A673 (cell line): Measurements from ENCODE around the gene GATAD2B. TPM values are rescaled to one million over a fixed set of nuclear protein-coding genes. Genes with fewer than 3 reads are reported as not detected.

ENCODE experiments used
- BruUV-seq: library from RNA; stranded (reverse); fragments of 400-500 nt; replicated peaks from 2 replicates; lab custom pipeline; 2021; lab: Mats Ljungman, UMichigan
- CTCF ChIA-PET: fragments of 300-600 bp; sonication (Branson Sonifier 250); formaldehyde crosslinking; loops from one replicate; lab custom pipeline; 2022; ENCODE audit warnings: antibody characterized with exemption; lab: Charles Lee
- POLR2A ChIA-PET: fragments of 300-600 bp; sonication (Branson Sonifier 250); formaldehyde crosslinking; loops from one replicate; lab custom pipeline; 2022; ENCODE audit warnings: antibody characterized with exemption; ENCODE audit not compliant: low non-redundant PET; lab: Charles Lee
- DNase-seq: peaks from one replicate; pipeline ENCODE4 v3.0.0-alpha.2; 2015; ENCODE audit warnings: low spot score
- H3K27ac ChIP-seq: fragments of 200-600 bp; sonication (generic); 2 replicates; pipeline ENCODE4 v1.5.1; 2016; ENCODE audit warnings: mixed run types, low read depth, mild to moderate bottlenecking, mixed read lengths, antibody characterized with exemption, low read length; ENCODE audit not compliant: poor library complexity, severe bottlenecking
- H3K27me3 ChIP-seq: fragments of 200-600 bp; sonication (generic); replicated peaks from 2 replicates; pipeline ENCODE4 v1.6.1; 2017; ENCODE audit warnings: mixed run types, low read depth, mild to moderate bottlenecking, mixed read lengths, antibody characterized with exemption, low read length; ENCODE audit not compliant: insufficient read depth, poor library complexity
- H3K36me3 ChIP-seq: fragments of 200-600 bp; sonication (generic); 2 replicates; pipeline ENCODE4 v1.6.1; 2016; ENCODE audit warnings: mixed run types, mild to moderate bottlenecking, mixed read lengths, antibody characterized with exemption, low read length; ENCODE audit not compliant: insufficient read depth, poor library complexity, severe bottlenecking
- H3K4me1 ChIP-seq: fragments of 200-600 bp; sonication (generic); 2 replicates; pipeline ENCODE4 v1.6.1; 2017; ENCODE audit warnings: mixed run types, mild to moderate bottlenecking, mixed read lengths, antibody characterized with exemption, low read length; ENCODE audit not compliant: insufficient read depth, poor library complexity, severe bottlenecking
- H3K4me3 ChIP-seq: fragments of 200-600 bp; sonication (generic); 2 replicates; pipeline ENCODE4 v1.5.1; 2016; ENCODE audit warnings: low read depth, mixed run types, mild to moderate bottlenecking, mixed read lengths, low read length; ENCODE audit not compliant: poor library complexity, severe bottlenecking
- H3K9me3 ChIP-seq: fragments of 200-600 bp; sonication (generic); 2 replicates; pipeline ENCODE4 v1.6.1; 2016; ENCODE audit warnings: mixed run types, low read depth, mild to moderate bottlenecking, mixed read lengths, antibody characterized with exemption, low read length; ENCODE audit not compliant: poor library complexity, severe bottlenecking
- EZH2 ChIP-seq: fragments of 200-600 bp; sonication (generic); IDR thresholded peaks from 2 replicates; pipeline ENCODE4 v1.6.1; 2017; ENCODE audit warnings: borderline replicate concordance, low read depth, mild to moderate bottlenecking, mixed read lengths, antibody characterized with exemption, low read length; ENCODE audit not compliant: poor library complexity, severe bottlenecking
- intact Hi-C: fragments of 100-400 bp; cut with micrococcal nuclease; formaldehyde crosslinking; loops from one replicate; pipeline ENCODE4 v1.10.0; 2022; ENCODE audit not compliant: unreplicated experiment
- total RNA-seq: library from RNA; stranded (reverse); gene quantifications from 2 replicates; pipeline ENCODE4 v1.2.3, GENCODE V29; 2021
- TF ChIP-seq, protein P1 (sequence below): fragments of 300-800, 200-600 bp; sonication (generic); conservative IDR thresholded peaks from 2 replicates; pipeline ENCODE4 v1.5.1; 2017; ENCODE audit warnings: low read depth, mild to moderate bottlenecking, antibody characterized with exemption, low read length, moderate library complexity, mixed read lengths

GATAD2B gene
- total RNA-seq, 1 experiment from 2014 or later = 58.8 TPM

DNA sequence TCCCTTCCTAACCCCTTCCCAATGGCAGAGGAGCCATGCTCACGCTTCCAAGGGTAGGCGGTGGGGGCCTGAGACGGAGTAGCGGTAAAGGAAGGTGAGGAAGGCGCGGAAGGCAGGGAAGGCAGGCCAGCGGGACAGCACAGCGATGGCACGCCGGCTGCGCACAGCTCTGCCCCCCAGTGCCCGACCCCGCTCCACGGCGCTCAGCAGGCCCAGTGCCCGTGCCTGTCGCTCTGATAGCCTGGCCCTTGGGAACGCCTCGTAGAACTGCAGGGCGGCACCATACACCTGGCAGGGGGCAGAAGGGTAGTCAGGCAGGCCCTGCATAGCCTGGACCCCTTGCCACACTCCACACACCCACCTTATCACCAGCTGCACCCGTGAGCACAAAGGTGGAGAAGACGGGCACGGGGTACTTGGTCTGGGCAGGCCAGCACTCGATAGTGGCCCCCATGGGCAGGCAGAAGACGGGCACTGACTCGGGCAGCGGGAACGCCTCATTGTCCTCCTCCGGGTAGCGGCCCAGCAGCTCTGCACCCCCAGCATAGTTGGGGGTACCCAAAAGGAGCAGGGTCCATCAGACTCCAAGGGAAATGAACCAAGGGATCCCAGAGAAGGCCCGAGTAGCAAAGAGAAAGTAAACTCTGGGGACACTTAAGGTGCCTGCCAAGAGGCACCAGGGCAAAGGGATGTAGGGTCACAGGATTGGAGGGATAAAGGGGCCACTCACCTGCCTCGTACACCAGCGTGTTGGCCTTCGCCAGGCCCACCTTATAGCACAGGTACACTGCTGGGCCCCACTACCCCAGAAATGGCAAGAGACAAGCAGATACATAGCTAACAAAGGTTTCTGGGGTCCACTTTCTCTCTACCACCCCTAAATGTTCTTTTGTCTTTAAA lies 19.3 kb upstream of the GATAD2B start:
- no TSS peak for BruUV-seq
- no peaks in the 10 kb centered on the region for H3K9me3 ChIP-seq
- no peaks in the 10 kb centered on the region for H3K27me3 ChIP-seq
- intact Hi-C loops = no loop called here
- ChIA-PET POLR2A (interaction anchor here (0.6 kb wide), 1 partner anchor 17 kb away, joined by 3 read pairs; no protein-coding TSS in a partner anchor), CTCF (no interaction called here)
- no peak overlapping the region for H3K4me3 ChIP-seq
- TF ChIP-seq EZH2 = no peak
- TF ChIP-seq, protein P1, sequence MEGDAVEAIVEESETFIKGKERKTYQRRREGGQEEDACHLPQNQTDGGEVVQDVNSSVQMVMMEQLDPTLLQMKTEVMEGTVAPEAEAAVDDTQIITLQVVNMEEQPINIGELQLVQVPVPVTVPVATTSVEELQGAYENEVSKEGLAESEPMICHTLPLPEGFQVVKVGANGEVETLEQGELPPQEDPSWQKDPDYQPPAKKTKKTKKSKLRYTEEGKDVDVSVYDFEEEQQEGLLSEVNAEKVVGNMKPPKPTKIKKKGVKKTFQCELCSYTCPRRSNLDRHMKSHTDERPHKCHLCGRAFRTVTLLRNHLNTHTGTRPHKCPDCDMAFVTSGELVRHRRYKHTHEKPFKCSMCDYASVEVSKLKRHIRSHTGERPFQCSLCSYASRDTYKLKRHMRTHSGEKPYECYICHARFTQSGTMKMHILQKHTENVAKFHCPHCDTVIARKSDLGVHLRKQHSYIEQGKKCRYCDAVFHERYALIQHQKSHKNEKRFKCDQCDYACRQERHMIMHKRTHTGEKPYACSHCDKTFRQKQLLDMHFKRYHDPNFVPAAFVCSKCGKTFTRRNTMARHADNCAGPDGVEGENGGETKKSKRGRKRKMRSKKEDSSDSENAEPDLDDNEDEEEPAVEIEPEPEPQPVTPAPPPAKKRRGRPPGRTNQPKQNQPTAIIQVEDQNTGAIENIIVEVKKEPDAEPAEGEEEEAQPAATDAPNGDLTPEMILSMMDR = no peak
- H3K36me3 ChIP-seq = peaks cover 14% of the 10 kb centered on the region
- H3K27ac ChIP-seq = no peak overlapping the region
- no peak for DNase-seq
- H3K4me1 ChIP-seq = peaks cover 6% of the 10 kb centered on the region

DNA sequence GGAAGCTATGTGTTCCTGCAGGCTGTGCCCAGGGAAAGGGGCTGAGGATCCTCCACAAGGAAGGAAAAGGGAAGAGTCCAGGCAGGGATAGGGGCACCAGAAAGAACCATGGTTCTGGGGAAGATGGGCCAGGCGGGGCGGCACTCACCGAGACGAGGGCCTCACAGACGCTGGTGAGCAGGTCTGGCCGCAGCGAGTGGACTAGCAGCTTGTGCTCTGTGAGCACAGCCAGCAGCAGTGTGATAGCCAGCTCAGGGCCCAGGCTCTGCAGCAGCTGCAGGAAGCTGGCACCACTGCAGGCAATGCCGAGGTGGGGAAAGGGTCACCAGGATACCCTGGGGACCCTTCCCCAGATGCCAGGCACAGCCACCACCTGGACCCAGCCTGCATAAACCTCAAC lies 18.0 kb upstream of the GATAD2B start:
- intact Hi-C loops = no loop called here
- Histone ChIP-seq H3K9me3 (no peaks in the 10 kb centered on the region), H3K36me3 (peaks cover 16% of the 10 kb centered on the region), H3K27me3 (no peaks in the 10 kb centered on the region), H3K27ac (no peak overlapping the region), H3K4me3 (no peak overlapping the region), H3K4me1 (peaks cover 6% of the 10 kb centered on the region)
- CTCF ChIA-PET = no interaction called here
- BruUV-seq = no TSS peak
- TF ChIP-seq, protein P1 = no peak
- TF ChIP-seq EZH2 = no peak
- POLR2A ChIA-PET = no interaction called here
- DNase-seq = no peak

DNA sequence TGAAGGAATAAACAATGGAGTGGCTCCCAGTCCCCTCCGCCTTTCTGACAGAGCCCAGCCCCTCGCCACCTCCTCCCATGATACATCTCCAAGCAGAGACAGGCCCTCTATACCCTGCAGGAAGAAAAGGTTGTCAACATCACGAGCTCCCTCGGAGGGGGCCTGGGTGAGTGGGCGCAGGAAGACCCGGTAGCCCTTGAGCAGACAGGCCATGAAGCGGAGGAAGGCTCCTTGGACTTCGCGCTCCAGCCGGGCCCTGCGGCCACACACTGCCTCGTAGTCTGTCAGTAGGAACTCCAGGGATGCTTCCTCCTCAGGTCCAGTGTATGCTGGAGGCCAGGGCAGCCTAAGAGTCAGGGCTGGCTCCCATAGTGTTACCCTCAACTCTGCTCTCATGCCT lies 16.7 kb upstream of the GATAD2B start:
- ChIA-PET POLR2A (no interaction called here), CTCF (no interaction called here)
- TF ChIP-seq, protein P1 = no peak
- no peak for TF ChIP-seq EZH2
- Histone ChIP-seq H3K4me1 (no peaks in the 10 kb centered on the region), H3K27me3 (no peaks in the 10 kb centered on the region), H3K9me3 (no peaks in the 10 kb centered on the region), H3K36me3 (peaks cover 19% of the 10 kb centered on the region), H3K4me3 (no peak overlapping the region), H3K27ac (no peak overlapping the region)
- DNase-seq = no peak
- intact Hi-C loops = no loop called here
- no TSS peak for BruUV-seq
